DOHH2 (cell line): ENCODE results near the gene NIF3L1.

Experiments
- EZH2phosphoT487 ChIP-seq: fragments of 200-600 bp; sonication (generic); IDR thresholded peaks from 2 replicates; pipeline ENCODE4 v1.6.1; 2017; ENCODE audit warnings: borderline replicate concordance, mild to moderate bottlenecking, antibody characterized with exemption, low read length, moderate library complexity, mixed read lengths
- TF ChIP-seq, protein P1 (sequence below): fragments of 200-600 bp; sonication (generic); IDR thresholded peaks from one replicate; pipeline ENCODE4 v1.5.1; 2014; ENCODE audit warnings: antibody characterized with exemption, mild to moderate bottlenecking, low read depth, low read length; ENCODE audit not compliant: poor library complexity, severe bottlenecking

DNA sequence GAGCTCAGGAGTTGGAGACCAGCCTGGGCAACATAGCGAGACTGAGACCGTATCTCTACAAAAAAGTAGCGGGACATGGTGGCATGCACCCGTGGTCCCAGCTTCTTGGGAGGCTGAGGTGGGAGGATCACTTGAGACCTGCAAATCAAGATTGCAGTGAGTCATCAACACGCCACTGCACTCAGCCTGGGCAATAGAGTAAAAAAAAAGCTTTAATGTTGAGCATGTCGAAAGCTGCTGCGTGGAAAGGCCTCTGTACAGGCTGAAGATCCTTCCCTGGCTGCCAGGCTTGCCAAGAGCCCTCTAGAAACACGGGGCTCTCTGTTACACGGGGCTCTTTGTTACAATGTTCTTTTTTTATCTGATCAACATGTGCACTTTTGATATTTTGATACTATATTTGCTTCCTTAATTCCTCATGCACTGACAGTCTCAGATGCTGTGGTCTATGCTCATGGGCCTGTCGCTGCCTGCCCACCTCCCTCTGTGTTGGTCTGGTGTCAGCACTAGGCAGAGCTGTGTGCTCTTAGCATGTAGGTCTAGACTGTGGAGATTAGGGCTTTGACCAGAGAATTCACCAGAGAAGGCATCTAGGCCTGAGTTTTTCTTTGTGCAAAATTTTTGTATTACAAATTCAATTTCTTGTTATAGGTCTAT lies 43.4 kb upstream of the NIF3L1 start:
- TF ChIP-seq EZH2phosphoT487, result no peak
- TF ChIP-seq, protein P1, sequence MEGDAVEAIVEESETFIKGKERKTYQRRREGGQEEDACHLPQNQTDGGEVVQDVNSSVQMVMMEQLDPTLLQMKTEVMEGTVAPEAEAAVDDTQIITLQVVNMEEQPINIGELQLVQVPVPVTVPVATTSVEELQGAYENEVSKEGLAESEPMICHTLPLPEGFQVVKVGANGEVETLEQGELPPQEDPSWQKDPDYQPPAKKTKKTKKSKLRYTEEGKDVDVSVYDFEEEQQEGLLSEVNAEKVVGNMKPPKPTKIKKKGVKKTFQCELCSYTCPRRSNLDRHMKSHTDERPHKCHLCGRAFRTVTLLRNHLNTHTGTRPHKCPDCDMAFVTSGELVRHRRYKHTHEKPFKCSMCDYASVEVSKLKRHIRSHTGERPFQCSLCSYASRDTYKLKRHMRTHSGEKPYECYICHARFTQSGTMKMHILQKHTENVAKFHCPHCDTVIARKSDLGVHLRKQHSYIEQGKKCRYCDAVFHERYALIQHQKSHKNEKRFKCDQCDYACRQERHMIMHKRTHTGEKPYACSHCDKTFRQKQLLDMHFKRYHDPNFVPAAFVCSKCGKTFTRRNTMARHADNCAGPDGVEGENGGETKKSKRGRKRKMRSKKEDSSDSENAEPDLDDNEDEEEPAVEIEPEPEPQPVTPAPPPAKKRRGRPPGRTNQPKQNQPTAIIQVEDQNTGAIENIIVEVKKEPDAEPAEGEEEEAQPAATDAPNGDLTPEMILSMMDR, result no peak
